HFFc6 (cell line): ENCODE data around the gene STX1A. TPM values are rescaled to one million over a fixed set of nuclear protein-coding genes. Genes with fewer than 3 reads are reported as not detected.
"Not testable (repeated sequence)": the region's sequence is repeated elsewhere in the genome, so short reads cannot be mapped to it uniquely, and the experiment has no call there.

ENCODE experiments used
- DNase-seq: peaks from one replicate; pipeline ENCODE4 v3.0.0-alpha.2; 2018
- H3K27ac Mint-ChIP-seq: 2 replicates; pipeline ENCODE4 v1.8.0; 2020; ENCODE audit warnings: mild to moderate bottlenecking, mixed read lengths
- H3K27me3 Mint-ChIP-seq: 2 replicates; pipeline ENCODE4 v1.8.0; 2021; ENCODE audit warnings: mild to moderate bottlenecking, moderate library complexity, mixed read lengths; ENCODE audit not compliant: insufficient read depth
- H3K36me3 Mint-ChIP-seq: 2 replicates; pipeline ENCODE4 v1.8.0; 2021; ENCODE audit warnings: low read depth, mixed read lengths
- H3K4me1 Mint-ChIP-seq: 2 replicates; pipeline ENCODE4 v1.8.0; 2020; ENCODE audit warnings: low read depth, mixed read lengths
- H3K4me3 Mint-ChIP-seq: 2 replicates; pipeline ENCODE4 v1.8.0; 2020; ENCODE audit warnings: mild to moderate bottlenecking, moderate library complexity, mixed read lengths
- H3K9me3 Mint-ChIP-seq: 2 replicates; pipeline ENCODE4 v1.8.0; 2020; ENCODE audit warnings: mild to moderate bottlenecking, mixed read lengths
- total RNA-seq, 6 experiments: library from RNA; stranded (reverse); fragmentation: NEBNext Ultra II Directional; extraction: Animal tissue kit (Norgen Biotek cat#: 25700); gene quantifications; 2 replicates in 1 of 6; 3 replicates in 5 of 6; pipeline ENCODE4 v1.2.3, GENCODE V29; 2021
- TF ChIP-seq, protein P1 (sequence below): fragments of 200-600 bp; sonication (generic); IDR thresholded peaks from 2 replicates; pipeline ENCODE4 v1.5.0; 2021; ENCODE audit warnings: antibody characterized with exemption, mild to moderate bottlenecking

STX1A gene
- total RNA-seq, 6 experiments from 2014 or later = 9.6 to 14.7 (median 12.2) TPM

- H3K27ac Mint-ChIP-seq = no peak overlapping the region
- H3K36me3 Mint-ChIP-seq = peaks cover 7% of the 10 kb centered on the region; the same call in 1 of the 2 replicates
- H3K9me3 Mint-ChIP-seq = no peaks in the 10 kb centered on the region
- H3K27me3 Mint-ChIP-seq = peaks cover 2% of the 10 kb centered on the region
- H3K4me3 Mint-ChIP-seq = no peak overlapping the region
- peaks cover 15% of the 10 kb centered on the region for H3K4me1 Mint-ChIP-seq
- TF ChIP-seq, protein P1, sequence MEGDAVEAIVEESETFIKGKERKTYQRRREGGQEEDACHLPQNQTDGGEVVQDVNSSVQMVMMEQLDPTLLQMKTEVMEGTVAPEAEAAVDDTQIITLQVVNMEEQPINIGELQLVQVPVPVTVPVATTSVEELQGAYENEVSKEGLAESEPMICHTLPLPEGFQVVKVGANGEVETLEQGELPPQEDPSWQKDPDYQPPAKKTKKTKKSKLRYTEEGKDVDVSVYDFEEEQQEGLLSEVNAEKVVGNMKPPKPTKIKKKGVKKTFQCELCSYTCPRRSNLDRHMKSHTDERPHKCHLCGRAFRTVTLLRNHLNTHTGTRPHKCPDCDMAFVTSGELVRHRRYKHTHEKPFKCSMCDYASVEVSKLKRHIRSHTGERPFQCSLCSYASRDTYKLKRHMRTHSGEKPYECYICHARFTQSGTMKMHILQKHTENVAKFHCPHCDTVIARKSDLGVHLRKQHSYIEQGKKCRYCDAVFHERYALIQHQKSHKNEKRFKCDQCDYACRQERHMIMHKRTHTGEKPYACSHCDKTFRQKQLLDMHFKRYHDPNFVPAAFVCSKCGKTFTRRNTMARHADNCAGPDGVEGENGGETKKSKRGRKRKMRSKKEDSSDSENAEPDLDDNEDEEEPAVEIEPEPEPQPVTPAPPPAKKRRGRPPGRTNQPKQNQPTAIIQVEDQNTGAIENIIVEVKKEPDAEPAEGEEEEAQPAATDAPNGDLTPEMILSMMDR = no peak
- DNase-seq = no peak
Observed at GRCh38 chr7:73669288-73669701, 50.2 kb downstream of the STX1A start.

- no peaks in the 10 kb centered on the region for H3K9me3 Mint-ChIP-seq
- peaks cover 2% of the 10 kb centered on the region for H3K27me3 Mint-ChIP-seq
- DNase-seq = no peak
- peak overlapping the region; percentile 93 for H3K4me3 Mint-ChIP-seq
- TF ChIP-seq, protein P1 = no peak
- peaks cover 15% of the 10 kb centered on the region for H3K4me1 Mint-ChIP-seq
- H3K27ac Mint-ChIP-seq = no peak overlapping the region
- H3K36me3 Mint-ChIP-seq = peaks cover 7% of the 10 kb centered on the region; the same call in 1 of the 2 replicates
Observed at GRCh38 chr7:73668886-73669230, 50.6 kb downstream of the STX1A start.

- H3K9me3 Mint-ChIP-seq = peaks cover 2% of the 10 kb centered on the region
- peak overlapping the region; percentile 93 for H3K4me3 Mint-ChIP-seq
- peak overlapping the region; percentile 49; the same call in 1 of the 2 replicates for H3K27ac Mint-ChIP-seq
- TF ChIP-seq, protein P1 = no peak
- peaks cover 15% of the 10 kb centered on the region for H3K4me1 Mint-ChIP-seq
- H3K36me3 Mint-ChIP-seq = peaks cover 7% of the 10 kb centered on the region; the same call in 1 of the 2 replicates
- peaks cover 3% of the 10 kb centered on the region for H3K27me3 Mint-ChIP-seq
- no peak for DNase-seq
Observed at GRCh38 chr7:73668103-73668885, 51.2 kb downstream of the STX1A start.

DNA sequence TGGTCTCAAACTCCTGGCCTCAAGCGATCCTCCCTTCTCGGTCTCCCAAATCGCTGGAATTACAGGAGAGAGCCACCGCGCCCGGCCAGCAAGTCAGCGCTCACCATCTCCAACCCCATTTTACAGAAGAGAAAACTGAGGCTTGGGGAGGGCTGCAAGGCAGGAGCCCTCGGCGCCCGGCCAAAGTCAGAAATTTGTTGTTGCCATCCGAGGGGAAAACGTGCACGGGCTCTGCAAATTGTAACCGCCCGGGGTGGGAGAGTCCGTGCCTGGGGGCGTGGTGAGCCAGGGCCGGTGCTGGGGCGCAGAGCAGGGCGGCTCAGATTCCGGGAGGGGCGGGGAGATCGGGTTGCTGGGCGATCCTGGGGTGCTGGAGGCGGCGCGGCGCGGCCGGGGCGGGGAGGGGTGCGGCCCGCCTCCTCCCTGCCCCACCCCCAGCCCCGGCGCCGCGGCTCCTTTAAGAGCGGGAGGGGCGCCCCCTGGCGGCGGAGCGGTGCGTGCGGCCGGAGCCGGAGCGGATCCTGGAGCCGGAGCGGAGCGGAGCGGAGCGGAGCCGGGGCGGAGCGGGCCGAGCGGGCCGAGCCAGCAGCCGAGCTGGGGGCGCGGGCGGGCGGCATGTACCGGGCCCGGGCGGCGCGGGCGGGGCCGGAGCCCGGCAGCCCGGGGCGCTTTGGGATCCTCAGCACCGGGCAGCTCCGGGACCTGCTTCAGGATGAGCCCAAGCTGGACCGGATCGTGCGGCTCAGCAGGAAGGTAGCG, 51.9 kb downstream of the STX1A start, which contains the start of gene VPS37D:
TSS of gene VPS37D (plus strand) at position 488 of the 759 bp plus-strand sequence. CDS start at position 616, 128 bp downstream.
- Mint-ChIP-seq H3K4me1 (peaks cover 15% of the 10 kb centered on the region), H3K9me3 (peaks cover 6% of the 10 kb centered on the region), H3K36me3 (peaks cover 7% of the 10 kb centered on the region; the same call in 1 of the 2 replicates), H3K4me3 (peak within 1 kb of the TSS; percentile 93), H3K27ac (peak within 1 kb of the TSS; percentile 49; the same call in 1 of the 2 replicates), H3K27me3 (peaks cover 8% of the 10 kb centered on the region)
- peak; percentile 79 for DNase-seq
- TF ChIP-seq, protein P1 = peak; percentile 90

DNA sequence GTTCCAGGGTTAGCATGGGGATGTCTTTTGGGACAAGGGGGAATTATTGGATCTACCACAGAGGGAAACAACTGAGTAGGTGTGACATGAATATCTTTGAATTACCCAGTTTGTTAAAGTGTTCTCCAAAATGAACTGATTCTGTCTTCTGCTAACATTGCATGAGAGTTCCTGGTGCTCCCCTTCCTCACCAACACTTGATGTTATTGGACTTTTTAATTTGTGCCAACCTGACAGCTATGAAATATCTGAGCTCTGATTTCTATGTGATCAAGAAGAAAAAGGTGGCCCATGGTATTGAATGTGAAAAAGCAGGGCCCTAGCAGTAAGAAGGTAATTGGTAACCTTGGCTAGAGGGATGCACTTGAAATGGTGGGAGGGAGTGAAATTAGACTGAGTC, 56.4 kb downstream of the STX1A start:
- peaks cover 5% of the 10 kb centered on the region; the same call in 1 of the 2 replicates for H3K36me3 Mint-ChIP-seq
- no peak overlapping the region for H3K4me3 Mint-ChIP-seq
- TF ChIP-seq, protein P1 = no peak
- no peak overlapping the region for H3K27ac Mint-ChIP-seq
- H3K4me1 Mint-ChIP-seq = peaks cover 9% of the 10 kb centered on the region; the same call in 1 of the 2 replicates
- H3K27me3 Mint-ChIP-seq = peaks cover 17% of the 10 kb centered on the region
- peaks cover 6% of the 10 kb centered on the region for H3K9me3 Mint-ChIP-seq
- DNase-seq = no peak

DNA sequence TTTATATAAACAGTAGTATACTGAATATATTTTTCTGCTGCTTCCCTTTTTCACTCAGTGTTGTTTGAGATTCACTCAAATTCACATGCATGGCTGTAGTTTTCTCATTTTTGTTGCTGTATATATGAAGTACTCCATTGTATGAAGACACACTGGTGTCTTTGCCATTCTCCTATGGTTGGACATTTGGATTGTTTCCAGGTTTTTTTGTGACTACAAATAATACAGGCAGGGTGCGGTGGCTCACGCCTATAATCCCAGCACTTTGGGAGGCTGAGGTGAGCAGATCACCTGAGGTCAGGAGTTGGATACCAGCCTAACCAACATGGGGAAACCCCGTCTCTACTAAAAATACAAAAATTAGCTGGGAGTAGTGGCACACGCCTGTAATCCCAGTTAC, 58.9 kb downstream of the STX1A start:
- not testable (repeated sequence) for H3K4me1 Mint-ChIP-seq, H3K27ac Mint-ChIP-seq, DNase-seq, H3K36me3 Mint-ChIP-seq, H3K9me3 Mint-ChIP-seq, H3K4me3 Mint-ChIP-seq
- H3K27me3 Mint-ChIP-seq = peaks cover 17% of the 10 kb centered on the region
